Cerebellar nuclear complex (tissue), 1 donor: ENCODE data around the gene JARID2.

Source experiments
- DNase-seq, 2 experiments: peaks; one replicate each; lab custom pipeline; 2025; lab: John Stamatoyannopoulos, UW

JARID2 gene

GRCh38 chr6:15520626-15521203, 274.8 kb downstream of the JARID2 start:
- DNase-seq: no peak

DNA sequence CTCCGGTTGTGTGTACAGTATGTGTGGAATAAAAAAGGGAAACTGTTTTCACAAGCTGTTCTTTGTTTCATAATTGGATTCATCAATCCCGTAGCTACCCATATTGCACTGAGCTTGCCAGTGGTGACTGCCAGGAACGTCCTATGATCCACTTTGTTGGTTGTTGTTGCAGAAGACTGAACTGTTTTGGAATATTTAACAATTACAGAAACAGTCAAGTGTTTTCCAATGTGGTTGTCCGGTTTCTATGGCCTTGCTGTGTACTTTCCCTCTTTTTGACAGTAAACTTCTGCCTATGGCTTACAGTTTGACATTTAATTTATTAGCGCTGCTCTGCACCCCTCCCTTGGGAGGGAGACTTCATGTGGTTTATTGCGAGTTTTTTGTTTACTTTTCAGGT, 275.7 kb downstream of the JARID2 start:
- DNase-seq: no peak

DNA sequence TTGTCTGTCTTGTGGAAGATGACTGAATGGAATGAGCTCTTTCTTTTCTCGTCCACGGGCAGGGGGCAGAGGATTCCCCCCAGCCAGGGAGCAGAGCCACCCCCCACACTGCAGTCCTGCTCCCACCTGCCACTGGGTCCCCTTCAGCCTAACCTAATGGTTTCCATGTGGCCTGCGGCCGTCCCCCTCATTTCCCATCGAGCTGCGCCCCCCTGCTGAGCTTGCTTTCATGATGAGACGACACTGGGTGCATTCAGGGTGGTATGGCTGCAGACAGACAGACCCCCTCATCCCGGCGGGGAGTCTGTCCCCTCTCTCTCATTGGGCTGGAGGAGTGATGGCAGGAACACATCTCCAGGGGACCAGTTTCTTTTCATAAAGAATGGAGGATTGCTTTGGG, 276.2 kb downstream of the JARID2 start:
- DNase-seq: no peak

DNA sequence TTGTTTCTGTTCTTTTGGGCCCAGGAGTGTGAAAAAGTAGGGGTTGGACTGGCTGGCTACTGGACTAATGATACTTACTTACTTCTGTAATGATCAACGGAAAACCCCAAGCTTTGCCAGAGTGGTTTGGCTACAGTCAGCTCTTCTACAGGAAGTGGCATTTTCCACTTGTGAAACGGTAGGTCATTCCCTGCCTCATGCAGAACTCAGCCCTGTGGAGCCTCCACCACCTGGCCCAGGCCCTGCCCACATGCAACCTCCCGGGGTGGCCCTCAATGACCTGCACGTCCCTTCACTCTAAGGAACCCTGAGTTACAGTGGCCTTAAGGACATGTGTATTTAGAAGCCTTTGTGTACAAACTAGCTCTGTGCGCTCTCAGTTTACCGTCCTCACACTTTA, 276.6 kb downstream of the JARID2 start:
- DNase-seq: no peak

- no peak for DNase-seq
These were observed 277.1 kb downstream of the JARID2 start for GRCh38 chr6:15522856-15523529.

DNA sequence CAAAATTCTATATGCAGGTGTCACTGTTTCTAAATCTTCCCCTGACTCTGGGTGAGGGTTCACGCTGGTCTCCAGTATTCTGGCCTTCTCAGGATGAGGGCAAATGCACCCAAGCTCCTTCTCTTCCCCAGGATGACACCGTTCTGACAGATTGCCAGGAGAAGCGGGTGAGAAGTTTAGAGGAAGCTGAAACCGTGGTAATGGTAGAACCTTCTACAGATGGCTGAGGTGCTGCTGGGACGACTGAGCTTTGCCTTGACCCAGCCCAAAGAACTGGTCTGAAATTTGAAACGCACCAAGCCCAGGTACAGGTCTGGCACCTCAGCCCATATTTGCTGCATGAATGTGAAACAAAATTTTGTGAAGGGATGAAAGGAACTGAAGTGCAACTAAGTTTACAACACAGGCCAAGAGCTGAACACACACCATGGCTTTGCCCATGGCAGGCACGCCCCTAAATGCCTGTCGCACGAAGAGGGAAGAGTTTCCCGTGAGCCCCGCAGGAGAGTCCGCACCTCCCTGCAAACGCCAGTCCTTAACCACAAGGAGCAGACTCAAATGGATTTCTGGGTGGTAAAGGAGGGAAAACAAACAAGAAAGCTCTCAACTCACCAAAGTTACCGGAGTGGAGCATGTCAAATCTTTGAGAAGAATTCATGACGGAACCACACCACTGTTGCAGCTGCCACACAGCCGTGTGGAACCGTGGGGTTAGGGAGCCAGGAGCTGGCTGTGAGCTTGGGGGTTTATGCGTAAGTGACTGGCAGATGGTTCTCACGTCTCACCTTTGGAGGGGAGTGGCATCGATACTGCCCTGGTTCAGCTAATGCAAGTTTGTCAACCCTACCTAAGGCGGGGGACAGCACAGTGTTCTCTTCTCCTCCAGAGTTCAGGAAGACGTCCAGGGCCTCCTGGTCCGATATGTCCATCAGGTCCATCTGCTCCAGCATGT, 278.1 kb downstream of the JARID2 start:
- DNase-seq: no peak

DNA sequence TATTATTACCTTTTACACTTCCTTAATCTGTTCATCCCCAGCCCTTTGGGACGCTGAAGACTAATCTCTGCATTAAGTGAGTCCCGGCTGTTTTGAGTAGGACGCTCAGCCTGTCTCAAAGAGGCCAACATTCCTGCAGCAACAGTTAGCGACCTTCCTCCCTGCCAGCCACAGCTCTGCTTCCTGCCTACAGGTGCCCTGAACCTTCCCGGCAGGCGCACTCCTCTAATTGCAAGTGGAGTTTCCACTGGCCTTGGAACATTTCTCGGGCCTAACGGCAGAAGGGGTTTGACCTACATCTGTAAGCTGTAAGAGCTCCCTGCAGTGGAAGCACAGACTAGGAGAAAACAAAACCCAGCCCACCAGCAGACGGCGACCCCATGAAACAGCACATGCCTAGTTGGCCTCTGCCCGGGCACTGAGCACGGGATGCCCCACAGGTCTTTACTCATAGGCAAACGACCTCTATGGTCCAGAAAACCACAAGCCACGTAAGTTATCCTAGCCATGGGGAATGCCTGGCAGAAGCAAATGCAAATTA, 279.1 kb downstream of the JARID2 start:
- no peak for DNase-seq

DNA sequence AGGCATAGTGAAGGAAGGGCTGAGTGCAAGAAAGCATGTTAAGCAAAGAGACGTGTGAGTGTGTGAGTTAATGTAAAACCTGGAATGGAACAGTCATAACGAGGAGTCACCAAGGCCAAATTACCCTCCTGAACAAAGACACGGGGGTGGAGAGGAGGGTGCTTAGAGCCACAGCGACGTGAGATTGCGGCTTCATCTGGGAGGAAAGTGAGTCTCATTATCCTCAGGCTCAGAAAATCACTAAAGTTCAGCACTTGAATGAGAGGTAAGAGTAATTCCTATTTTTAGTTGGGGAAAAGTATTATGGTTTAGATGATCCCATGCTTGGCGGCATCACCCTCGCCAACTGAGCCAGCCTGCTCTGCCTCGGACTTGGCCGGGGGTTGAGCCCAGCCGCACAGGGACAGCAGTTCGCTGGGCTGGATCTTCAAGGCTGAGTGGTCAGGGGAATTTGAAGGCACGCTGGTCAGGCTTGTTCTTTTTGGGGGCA, 280.4 kb downstream of the JARID2 start:
- DNase-seq: no peak

- no peak for DNase-seq
These were observed 282.2 kb downstream of the JARID2 start for GRCh38 chr6:15527838-15528617.

- DNase-seq: no peak
These were observed 283.0 kb downstream of the JARID2 start for GRCh38 chr6:15528870-15529269.

DNA sequence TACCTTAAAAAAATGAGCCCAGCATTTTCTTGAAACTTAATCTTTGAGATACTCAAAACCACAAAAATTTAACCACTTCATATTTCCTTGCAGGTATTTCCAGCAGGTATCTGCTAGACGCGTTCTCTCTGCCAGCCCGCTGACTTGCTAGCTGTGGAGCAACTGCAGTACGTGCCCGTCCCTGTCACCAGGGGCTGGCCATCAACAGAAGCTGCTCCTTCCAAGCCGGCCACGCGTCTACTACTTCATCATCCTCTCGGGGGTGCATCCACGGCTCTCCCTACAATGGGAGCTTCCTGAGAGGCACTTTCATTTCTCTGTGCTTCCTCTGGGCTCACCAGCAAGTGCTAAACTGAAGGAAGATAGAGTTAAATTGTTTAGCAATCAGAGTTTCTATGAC, 284.5 kb downstream of the JARID2 start:
- no peak for DNase-seq

GRCh38 chr6:15531973-15532372, 286.1 kb downstream of the JARID2 start:
- DNase-seq: no peak

- no peak for DNase-seq
These were observed 287.6 kb downstream of the JARID2 start for GRCh38 chr6:15533379-15534026.

GRCh38 chr6:15534974-15535373, 289.1 kb downstream of the JARID2 start:
- DNase-seq: no peak

DNA sequence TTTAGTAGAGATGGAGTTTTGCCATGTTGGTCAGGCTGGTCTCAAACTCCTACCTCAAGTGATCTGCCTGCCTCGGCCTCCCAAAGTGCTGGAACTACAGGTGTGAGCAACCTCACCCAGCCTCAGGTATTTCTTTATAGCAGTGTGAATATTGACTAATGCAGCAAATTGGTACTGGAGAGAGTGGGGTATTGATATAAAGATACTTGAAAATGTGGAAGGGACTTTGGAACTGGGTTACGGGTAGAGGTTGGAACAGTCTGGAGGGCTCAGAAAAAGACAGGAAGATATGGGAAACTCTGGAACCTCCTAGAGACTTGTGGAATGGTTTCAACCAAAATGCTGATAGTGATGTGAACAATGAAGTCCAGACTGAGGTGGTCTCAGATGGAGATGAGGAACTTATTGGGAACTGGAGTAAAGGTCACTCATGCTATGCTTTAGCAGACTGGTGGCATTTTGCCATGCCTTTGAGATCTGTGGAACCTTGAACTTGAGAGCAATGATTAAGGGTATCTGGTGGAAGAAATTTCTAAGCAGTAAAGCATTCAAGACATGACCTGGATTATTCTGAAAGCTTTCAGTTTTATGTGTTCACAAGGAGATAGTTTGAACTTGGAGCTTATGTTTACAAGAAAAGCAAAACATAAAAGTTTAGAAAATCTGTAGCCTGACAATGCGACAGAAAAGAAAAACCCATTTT, 289.8 kb downstream of the JARID2 start:
- DNase-seq: no peak

DNA sequence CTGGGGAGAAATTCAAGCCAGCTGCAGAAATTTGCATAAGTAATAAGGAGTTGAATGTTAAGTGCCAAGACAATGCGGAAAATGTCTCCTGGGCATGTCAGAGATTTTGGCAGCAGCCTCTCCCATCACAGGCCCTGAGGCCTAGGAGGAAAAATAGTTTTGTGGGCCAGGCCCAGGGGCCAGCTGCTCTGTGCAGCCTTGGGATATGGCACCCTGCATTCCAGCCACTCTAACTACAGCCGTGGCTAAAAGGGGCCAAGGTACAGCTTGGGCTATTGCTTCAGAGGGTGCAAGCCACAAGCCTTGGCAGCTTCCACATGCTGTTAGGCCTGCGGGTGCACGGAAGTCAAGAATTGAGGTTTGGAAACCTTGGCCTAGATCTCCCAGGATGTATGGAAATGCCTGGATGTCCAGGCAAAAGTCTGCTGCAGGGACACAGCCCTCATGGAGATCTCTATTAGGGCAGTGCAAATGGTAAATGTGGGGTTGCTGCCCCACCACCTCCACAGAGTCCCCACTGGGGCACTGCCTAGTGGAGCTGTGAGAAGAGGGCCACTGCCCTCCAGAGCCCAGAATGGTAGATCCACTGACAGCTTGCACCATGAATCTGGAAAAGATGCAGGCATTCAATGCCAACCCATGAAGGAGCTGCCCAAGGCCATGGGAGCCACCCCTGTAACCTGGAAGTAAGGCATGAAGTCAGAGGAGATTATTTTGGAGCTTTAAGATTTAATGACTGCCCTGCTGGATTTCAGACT, 290.5 kb downstream of the JARID2 start:
- no peak for DNase-seq

- no peak for DNase-seq
These were observed 292.2 kb downstream of the JARID2 start for GRCh38 chr6:15538106-15538505.

GRCh38 chr6:15538766-15539495, 293.1 kb downstream of the JARID2 start:
- DNase-seq: no peak

- no peak for DNase-seq
These were observed 293.9 kb downstream of the JARID2 start for GRCh38 chr6:15539722-15540270.
